Liver (tissue), 9 donors: ENCODE results near the gene LHX3. TPM values are rescaled to one million over a fixed set of nuclear protein-coding genes. Genes with fewer than 3 reads are reported as not detected.

Source experiments
- DNase-seq: peaks from one replicate; pipeline ENCODE4 v3.0.0-alpha.2; 2017; ENCODE audit warnings: low spot score
- H3K27ac ChIP-seq, 2 donors: one replicate each; pipeline ENCODE4 v1.7.0; 2013; ENCODE audit warnings: inconsistent platforms in 2 of 2, low read length in 2 of 2, control low read depth in 1 of 2, low read depth in 1 of 2, mild to moderate bottlenecking in 1 of 2
- H3K27me3 ChIP-seq, 4 donors: one replicate each; pipeline versions ENCODE4 v1.6.1 to v1.7.0; 2013; ENCODE audit warnings: low read length in 3 of 4, inconsistent platforms in 1 of 4, mild to moderate bottlenecking in 1 of 4, moderate library complexity in 1 of 4; ENCODE audit not compliant: control insufficient read depth in 4 of 4, insufficient read depth in 4 of 4
- H3K36me3 ChIP-seq, 4 donors: one replicate each; pipeline versions ENCODE4 v1.6.1 to v1.7.0; 2013; ENCODE audit warnings: low read length in 3 of 4, mild to moderate bottlenecking in 3 of 4, low read depth in 1 of 4, moderate library complexity in 1 of 4; ENCODE audit not compliant: control insufficient read depth in 4 of 4, insufficient read depth in 3 of 4
- H3K4me1 ChIP-seq, 4 donors: one replicate each; pipeline versions ENCODE4 v1.6.1 to v1.7.0; 2013; ENCODE audit warnings: low read length in 3 of 4, mild to moderate bottlenecking in 3 of 4, moderate library complexity in 1 of 4; ENCODE audit not compliant: control insufficient read depth in 4 of 4, insufficient read depth in 4 of 4
- H3K4me3 ChIP-seq, 3 donors: one replicate each; pipeline versions ENCODE4 v1.6.1 to v1.7.0; 2013; ENCODE audit warnings: low read length in 3 of 3, control low read depth in 1 of 3, low read depth in 1 of 3, mild to moderate bottlenecking in 1 of 3
- H3K9ac ChIP-seq, 2 donors: one replicate each; pipeline ENCODE4 v1.7.0; 2013; ENCODE audit warnings: low read length in 2 of 2, mild to moderate bottlenecking in 2 of 2, moderate library complexity in 2 of 2, control low read depth in 1 of 2, low read depth in 1 of 2
- H3K9me3 ChIP-seq, 4 donors: one replicate each; pipeline versions ENCODE4 v1.6.1 to v1.7.0; 2013; ENCODE audit warnings: low read length in 3 of 4; ENCODE audit not compliant: control insufficient read depth in 4 of 4
- ATF3 ChIP-seq: IDR thresholded peaks from 2 replicates; pipeline ENCODE4 v1.6.1; 2016; ENCODE audit warnings: antibody characterized with exemption
- CTCF ChIP-seq: fragments of 150-350 bp; IDR thresholded peaks from 2 replicates; pipeline ENCODE4 v1.5.1; 2017; ENCODE audit warnings: improper control_type of control experiment, low read depth, low read length; ENCODE audit not compliant: missing input control
- EGR1 ChIP-seq, 2 donors: IDR thresholded peaks; 2 replicates each; pipeline ENCODE4 v1.6.1; 2016 to 2018; ENCODE audit warnings: antibody characterized with exemption in 2 of 2, low read depth in 2 of 2
- FOXA1 ChIP-seq: IDR thresholded peaks from 2 replicates; pipeline ENCODE4 v1.6.1; 2016; ENCODE audit warnings: antibody characterized with exemption
- FOXA2 ChIP-seq: IDR thresholded peaks from 2 replicates; pipeline ENCODE4 v1.6.1; 2016; ENCODE audit warnings: antibody characterized with exemption
- GABPA ChIP-seq, 2 donors: IDR thresholded peaks in 1 of 2; conservative IDR thresholded peaks in 1 of 2; 2 replicates each; pipeline ENCODE4 v1.6.1; 2016; ENCODE audit warnings: antibody characterized with exemption in 2 of 2, mild to moderate bottlenecking in 1 of 2, moderate library complexity in 1 of 2
- HNF4A ChIP-seq, 2 donors: conservative IDR thresholded peaks; 2 replicates each; pipeline ENCODE4 v1.6.1; 2016; ENCODE audit warnings: antibody characterized with exemption in 2 of 2, mild to moderate bottlenecking in 2 of 2
- HNF4G ChIP-seq: IDR thresholded peaks from 2 replicates; pipeline ENCODE4 v1.6.1; 2016; ENCODE audit warnings: antibody characterized with exemption
- JUND ChIP-seq, 2 donors: IDR thresholded peaks; 2 replicates each; pipeline ENCODE4 v1.6.1; 2016; ENCODE audit warnings: antibody characterized with exemption in 2 of 2
- MAX ChIP-seq: IDR thresholded peaks from 2 replicates; pipeline ENCODE4 v1.6.1; 2016; ENCODE audit warnings: antibody characterized with exemption
- REST ChIP-seq: IDR thresholded peaks from 2 replicates; pipeline ENCODE4 v1.6.1; 2016; ENCODE audit warnings: antibody characterized with exemption, mild to moderate bottlenecking
- RXRA ChIP-seq, 2 donors: IDR thresholded peaks; 2 replicates each; pipeline ENCODE4 v1.6.1; 2017 to 2018; ENCODE audit warnings: antibody characterized with exemption in 2 of 2, mild to moderate bottlenecking in 1 of 2
- TAF1 ChIP-seq: conservative IDR thresholded peaks from 2 replicates; pipeline ENCODE4 v1.6.1; 2016; ENCODE audit warnings: antibody characterized with exemption, mild to moderate bottlenecking
- ZBTB33 ChIP-seq: IDR thresholded peaks from 2 replicates; pipeline ENCODE4 v1.6.1; 2016; ENCODE audit warnings: antibody characterized with exemption
- WGBS: extraction: QIAGEN DNeasy Blood & Tissue Kit; methylation state at CpG from one replicate; pipeline ENCODE4 v1.1.7; 2013; 5-methylcytosine and 5-hydroxymethylcytosine counted together
- polyA plus RNA-seq, 2 donors: library from polyadenylated mRNA; stranded (reverse) in 1 of 2; unstranded in 1 of 2; fragments of 200-250 nt in 1 of 2; fragments of >200 nt in 1 of 2; fragmentation: Nextera tagmentation in 1 of 2; extraction: Ambion mirVana in 1 of 2; gene quantifications; one replicate each; pipeline versions ENCODE4 v1.2.1 to v1.2.3, GENCODE V29; 2013 to 2015
- total RNA-seq, 2 donors: library from RNA; depleted of rRNA; stranded (reverse); fragments of >200 nt; gene quantifications; one replicate each; pipeline ENCODE4 v1.2.3, GENCODE V29; 2014
- donor health status: healthy.
- donor health status: healthy.
- donor health status: healthy.
- donor health status: healthy.
- donor health status: healthy.

The LHX3 gene
- total and polyA plus RNA-seq, 4 donors = not detected

GRCh38 chr9:136147038-136147889 lies 57.7 kb downstream of the LHX3 start:
- Histone ChIP-seq H3K4me1 (no peaks in the 10 kb centered on the region), H3K27ac (no peak overlapping the region), H3K27me3 (no peaks in the 10 kb centered on the region), H3K36me3 (no peaks in the 10 kb centered on the region), H3K4me3 (no peak overlapping the region), H3K9me3 (no peaks in the 10 kb centered on the region), H3K9ac (no peak overlapping the region)
- DNase-seq = no peak
- WGBS = 59% methylated on average over 22 of the region's 22 CpGs
- TF ChIP-seq MAX = no peak
- TF ChIP-seq RXRA (IDR thresholded peaks at IDR 0.05) = no peak
- TF ChIP-seq TAF1 = no peak
- TF ChIP-seq GABPA (IDR thresholded peaks at IDR 0.05 in 1 of 2, conservative IDR thresholded peaks at IDR 0.05 in 1 of 2) = no peak
- TF ChIP-seq JUND (IDR thresholded peaks at IDR 0.05) = no peak
- no peak for TF ChIP-seq FOXA1
- no peak for TF ChIP-seq ZBTB33
- no peak for TF ChIP-seq HNF4A (conservative IDR thresholded peaks at IDR 0.05)
- TF ChIP-seq REST = no peak
- TF ChIP-seq EGR1 (IDR thresholded peaks at IDR 0.05; ENCODE audit: low read depth in 2 of 2) = no peak
- no peak for TF ChIP-seq ATF3
- no peak for TF ChIP-seq HNF4G
- no peak for TF ChIP-seq FOXA2
- TF ChIP-seq CTCF = no peak

Other genes starting within 250 kb of the LHX3 start
- gene UBAC1, start 243.8 kb downstream of the LHX3 start, total RNA-seq = 100 to 1,000 TPM in 1 of 2 donors, 10 to 100 TPM in 1; 16.4 to 115 TPM
- gene UBAC1, start 243.8 kb downstream of the LHX3 start, polyA plus RNA-seq = 10 to 100 TPM; 16.2 to 16.4 TPM
- 10 to 100 TPM in 1 of 2 donors, 1 to 10 TPM in 1; 6.7 to 17.8 TPM for gene NACC2, start 109.8 kb downstream of the LHX3 start, total RNA-seq
- 10 to 100 TPM in 1 of 2 donors, 1 to 10 TPM in 1; 4.8 to 10.8 TPM for gene NACC2, start 109.8 kb downstream of the LHX3 start, polyA plus RNA-seq
- 10 to 100 TPM; 16.1 to 18.2 TPM for gene TMEM250, start 86.3 kb downstream of the LHX3 start, total RNA-seq
- gene TMEM250, start 86.3 kb downstream of the LHX3 start, polyA plus RNA-seq = 10 to 100 TPM in 1 of 2 donors, 1 to 10 TPM in 1; 6.7 to 19.5 TPM
- 10 to 100 TPM in 1 of 2 donors, 1 to 10 TPM in 1; 4.8 to 12.7 TPM for gene QSOX2, start 40.7 kb upstream of the LHX3 start, total RNA-seq
- gene QSOX2, start 40.7 kb upstream of the LHX3 start, polyA plus RNA-seq = 1 to 10 TPM in 1 of 2 donors, under 1 TPM in 1; 0.79 to 3.8 TPM
- under 1 TPM in 1 of 2 donors, not detected in 1; 0.05 TPM for gene CCDC187, start 99.0 kb upstream of the LHX3 start, total RNA-seq
- gene CCDC187, start 99.0 kb upstream of the LHX3 start, polyA plus RNA-seq = not detected
- gene GPSM1, start 122.4 kb upstream of the LHX3 start, total RNA-seq = 1 to 10 TPM; 2.1 to 2.9 TPM
- gene GPSM1, start 122.4 kb upstream of the LHX3 start, polyA plus RNA-seq = 1 to 10 TPM in 1 of 2 donors, under 1 TPM in 1; 0.11 to 1.1 TPM
- gene DNLZ, start 158.6 kb upstream of the LHX3 start, total RNA-seq = 1 to 10 TPM; 2.0 to 2.9 TPM
- 1 to 10 TPM; 6.2 to 7.1 TPM for gene DNLZ, start 158.6 kb upstream of the LHX3 start, polyA plus RNA-seq
- 1 to 10 TPM; 3.1 to 5.3 TPM for gene CARD9, start 168.5 kb upstream of the LHX3 start, total RNA-seq
- gene CARD9, start 168.5 kb upstream of the LHX3 start, polyA plus RNA-seq = 1 to 10 TPM in 1 of 2 donors, under 1 TPM in 1; 0.25 to 1.3 TPM
- 1 to 10 TPM; 2.3 to 4.2 TPM for gene SNAPC4, start 195.0 kb upstream of the LHX3 start, total RNA-seq
- gene SNAPC4, start 195.0 kb upstream of the LHX3 start, polyA plus RNA-seq = 1 to 10 TPM in 1 of 2 donors, under 1 TPM in 1; 0.75 to 3.9 TPM
- 10 to 100 TPM; 11.0 to 25.6 TPM for gene ENTR1, start 205.5 kb upstream of the LHX3 start, total RNA-seq
- 10 to 100 TPM; 12.7 to 28.1 TPM for gene ENTR1, start 205.5 kb upstream of the LHX3 start, polyA plus RNA-seq
- gene PMPCA, start 205.5 kb upstream of the LHX3 start, total RNA-seq = 10 to 100 TPM; 27.0 to 39.5 TPM
- gene PMPCA, start 205.5 kb upstream of the LHX3 start, polyA plus RNA-seq = 10 to 100 TPM; 43.7 to 75.6 TPM
- 1 to 10 TPM; 3.1 to 3.3 TPM for gene INPP5E, start 234.7 kb upstream of the LHX3 start, total RNA-seq
- 1 to 10 TPM; 1.0 to 2.7 TPM for gene INPP5E, start 234.7 kb upstream of the LHX3 start, polyA plus RNA-seq